ENCODE results near the gene DAPK2. TPM values are rescaled to one million over a fixed set of nuclear protein-coding genes. Genes with fewer than 3 reads are reported as not detected.

Gene DAPK2
- total RNA-seq, 1 donor from 2014 or later, result 2.6 TPM

GRCh38 chr15:64044300-64045100 is 1.8 kb downstream of the DAPK2 start:
- Mint-ChIP-seq H3K27ac (no peak overlapping the region), H3K4me3 (peak overlapping the region; percentile 61), H3K9me3 (no peaks in the 10 kb centered on the region), H3K27me3 (ENCODE audit: low read depth) (peaks cover 51% of the 10 kb centered on the region), H3K36me3 (no peaks in the 10 kb centered on the region), H3K4me1 (peaks cover 6% of the 10 kb centered on the region)
- no peak for DNase-seq (ENCODE audit: low spot score in 2 of 2, unreplicated experiment in 2 of 2)
- no peak for TF ChIP-seq CTCF (IDR thresholded peaks at IDR 0.05; ENCODE audit: unreplicated experiment)

- no peak overlapping the region for H3K4me3 Mint-ChIP-seq
- H3K9me3 Mint-ChIP-seq, result no peaks in the 10 kb centered on the region
- no peaks in the 10 kb centered on the region for H3K4me1 Mint-ChIP-seq
- no peaks in the 10 kb centered on the region for H3K36me3 Mint-ChIP-seq
- no peak for TF ChIP-seq CTCF (IDR thresholded peaks at IDR 0.05; ENCODE audit: unreplicated experiment)
- H3K27me3 Mint-ChIP-seq (ENCODE audit: low read depth), result peaks cover 10% of the 10 kb centered on the region
- DNase-seq (ENCODE audit: low spot score in 2 of 2, unreplicated experiment in 2 of 2), result no peak
- H3K27ac Mint-ChIP-seq, result no peak overlapping the region
Observed at GRCh38 chr15:64038878-64039610, 7.2 kb downstream of the DAPK2 start.

- TF ChIP-seq CTCF (IDR thresholded peaks at IDR 0.05; ENCODE audit: unreplicated experiment), result no peak
- Mint-ChIP-seq H3K4me3 (no peak overlapping the region), H3K27ac (no peak overlapping the region), H3K36me3 (no peaks in the 10 kb centered on the region), H3K4me1 (no peaks in the 10 kb centered on the region), H3K27me3 (ENCODE audit: low read depth) (peaks cover 4% of the 10 kb centered on the region), H3K9me3 (no peaks in the 10 kb centered on the region)
- DNase-seq (ENCODE audit: low spot score in 2 of 2, unreplicated experiment in 2 of 2), result no peak
Observed at GRCh38 chr15:64037966-64038365, 8.3 kb downstream of the DAPK2 start.

GRCh38 chr15:64037116-64037515 is 9.2 kb downstream of the DAPK2 start:
- Mint-ChIP-seq H3K27me3 (ENCODE audit: low read depth) (peaks cover 4% of the 10 kb centered on the region), H3K36me3 (no peaks in the 10 kb centered on the region), H3K4me1 (no peaks in the 10 kb centered on the region), H3K4me3 (no peak overlapping the region), H3K9me3 (no peaks in the 10 kb centered on the region), H3K27ac (no peak overlapping the region)
- no peak for DNase-seq (ENCODE audit: low spot score in 2 of 2, unreplicated experiment in 2 of 2)
- TF ChIP-seq CTCF (IDR thresholded peaks at IDR 0.05; ENCODE audit: unreplicated experiment), result no peak

GRCh38 chr15:64035525-64035924 is 10.8 kb downstream of the DAPK2 start:
- no peaks in the 10 kb centered on the region for H3K36me3 Mint-ChIP-seq
- H3K4me1 Mint-ChIP-seq, result no peaks in the 10 kb centered on the region
- H3K27me3 Mint-ChIP-seq (ENCODE audit: low read depth), result no peaks in the 10 kb centered on the region
- TF ChIP-seq CTCF (IDR thresholded peaks at IDR 0.05; ENCODE audit: unreplicated experiment), result no peak
- H3K9me3 Mint-ChIP-seq, result no peaks in the 10 kb centered on the region
- DNase-seq (ENCODE audit: low spot score in 2 of 2, unreplicated experiment in 2 of 2), result no peak
- H3K27ac Mint-ChIP-seq, result no peak overlapping the region
- H3K4me3 Mint-ChIP-seq, result no peak overlapping the region
